SJSA1 (cell line): Measurements from ENCODE around the gene ANKS1B. TPM values are rescaled to one million over a fixed set of nuclear protein-coding genes. Genes with fewer than 3 reads are reported as not detected.
A peak's percentile ranks its signal among the peaks of the same experiment; 100 is the strongest.
"Not testable (repeated sequence)": the region's sequence is repeated elsewhere in the genome, so short reads cannot be mapped to it uniquely, and the experiment has no call there.

ENCODE experiments used
- DNase-seq, 2 experiments: peaks; one replicate each; pipeline ENCODE4 v3.0.0-alpha.2; 2015 to 2020; ENCODE audit warnings: low spot score in 2 of 2, low read depth in 1 of 2
- H3K27ac ChIP-seq: fragments of 250-450 bp; sonication (Bioruptor Pico); 2 replicates; pipeline ENCODE4 v1.5.1; 2020; ENCODE audit warnings: mild to moderate bottlenecking, moderate library complexity
- H3K27me3 ChIP-seq: fragments of 250-450 bp; sonication (Bioruptor Pico); replicated peaks from 2 replicates; pipeline ENCODE4 v1.5.1; 2020; ENCODE audit warnings: mild to moderate bottlenecking, moderate library complexity
- H3K36me3 ChIP-seq: fragments of 250-450 bp; sonication (Bioruptor Pico); 2 replicates; pipeline ENCODE4 v1.5.1; 2020; ENCODE audit warnings: mild to moderate bottlenecking
- H3K4me1 ChIP-seq: fragments of 250-450 bp; sonication (Bioruptor Pico); replicated peaks from 2 replicates; pipeline ENCODE4 v1.6.1; 2021; ENCODE audit warnings: mild to moderate bottlenecking
- H3K4me3 ChIP-seq: fragments of 250-450 bp; sonication (Bioruptor Pico); 2 replicates; pipeline ENCODE4 v1.5.1; 2020; ENCODE audit warnings: mild to moderate bottlenecking
- H3K9me3 ChIP-seq: fragments of 250-450 bp; sonication (Bioruptor Pico); replicated peaks from 2 replicates; pipeline ENCODE4 v1.5.1; 2020; ENCODE audit warnings: mild to moderate bottlenecking
- total RNA-seq: library from RNA; depleted of rRNA; stranded (reverse); fragments of >200 nt; shearing (Covaris generic); gene quantifications from 2 replicates; pipeline ENCODE4 v1.2.3, GENCODE V29; 2014

ANKS1B gene
- total RNA-seq, 1 experiment from 2014 or later, result not detected

- Histone ChIP-seq H3K4me1 (no peaks in the 10 kb centered on the region), H3K36me3 (no peaks in the 10 kb centered on the region), H3K4me3 (no peak overlapping the region), H3K9me3 (no peaks in the 10 kb centered on the region), H3K27ac (no peak overlapping the region), H3K27me3 (no peaks in the 10 kb centered on the region)
- DNase-seq, result no peak
Measured at GRCh38 chr12:99648183-99648582, 336.6 kb downstream of the ANKS1B start.

GRCh38 chr12:99647453-99647852, 337.3 kb downstream of the ANKS1B start, which contains the start of gene GARIN6:
Gene GARIN6 (plus strand): TSS chr12:99647753. CDS start chr12:99648175, 422 bp downstream.
- no peak within 1 kb of the TSS for H3K27ac ChIP-seq
- no peaks in the 10 kb centered on the region for H3K27me3 ChIP-seq
- H3K36me3 ChIP-seq, result no peaks in the 10 kb centered on the region
- H3K4me3 ChIP-seq, result no peak within 1 kb of the TSS
- DNase-seq, result no peak
- no peaks in the 10 kb centered on the region for H3K9me3 ChIP-seq
- H3K4me1 ChIP-seq, result no peaks in the 10 kb centered on the region

- no peaks in the 10 kb centered on the region for H3K4me1 ChIP-seq
- no peak for DNase-seq
- no peak overlapping the region for H3K4me3 ChIP-seq
- no peaks in the 10 kb centered on the region for H3K36me3 ChIP-seq
- H3K27ac ChIP-seq, result no peak overlapping the region
- H3K9me3 ChIP-seq, result no peaks in the 10 kb centered on the region
- no peaks in the 10 kb centered on the region for H3K27me3 ChIP-seq
Measured at GRCh38 chr12:99644629-99645028, 340.1 kb downstream of the ANKS1B start.

GRCh38 chr12:99627459-99627858, 357.3 kb downstream of the ANKS1B start:
- no peak overlapping the region for H3K4me3 ChIP-seq
- no peak for DNase-seq
- H3K27ac ChIP-seq, result no peak overlapping the region
- no peaks in the 10 kb centered on the region for H3K36me3 ChIP-seq
- no peaks in the 10 kb centered on the region for H3K4me1 ChIP-seq
- no peaks in the 10 kb centered on the region for H3K9me3 ChIP-seq
- no peaks in the 10 kb centered on the region for H3K27me3 ChIP-seq

DNA sequence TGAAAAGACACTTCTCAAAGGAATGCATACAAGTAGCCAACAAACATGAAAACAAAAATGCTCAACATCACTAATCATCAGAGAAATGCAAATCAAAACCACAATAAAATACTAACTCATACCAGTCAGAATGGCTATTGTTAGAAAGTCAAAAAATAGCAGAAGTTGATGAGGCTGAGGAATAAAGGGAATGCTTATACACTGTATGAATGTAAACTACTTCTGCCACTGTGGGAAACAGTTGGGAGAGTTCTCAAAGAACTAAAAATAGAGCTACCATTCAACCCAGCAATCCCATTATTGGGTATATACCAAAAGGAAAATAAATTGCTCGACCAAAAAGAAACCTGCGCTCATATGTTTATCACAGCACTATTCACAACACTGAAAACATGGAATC, 360.1 kb downstream of the ANKS1B start:
- not testable (repeated sequence) for H3K27ac ChIP-seq, H3K4me1 ChIP-seq, DNase-seq, H3K36me3 ChIP-seq, H3K9me3 ChIP-seq, H3K27me3 ChIP-seq, H3K4me3 ChIP-seq

DNA sequence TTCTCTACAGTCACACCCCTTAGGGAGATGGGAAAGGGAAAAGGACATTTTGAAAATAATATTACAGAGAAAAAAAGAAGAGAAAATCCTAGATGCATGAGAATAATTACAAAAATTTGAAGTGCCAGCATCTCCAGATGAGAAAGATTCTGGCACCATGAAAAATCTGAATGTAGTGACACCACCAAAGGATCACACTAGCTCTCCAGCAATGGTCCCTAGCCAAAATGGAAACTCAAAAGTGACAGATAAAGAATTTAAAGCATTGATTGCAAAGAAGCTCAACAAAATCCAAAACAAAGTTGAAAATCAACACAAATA, 364.6 kb downstream of the ANKS1B start:
- no peak overlapping the region for H3K4me3 ChIP-seq
- H3K36me3 ChIP-seq, result no peaks in the 10 kb centered on the region
- H3K9me3 ChIP-seq, result no peaks in the 10 kb centered on the region; the same call in 1 of the 2 replicates
- H3K27ac ChIP-seq, result no peak overlapping the region
- H3K4me1 ChIP-seq, result no peaks in the 10 kb centered on the region
- no peaks in the 10 kb centered on the region for H3K27me3 ChIP-seq
- no peak for DNase-seq

DNA sequence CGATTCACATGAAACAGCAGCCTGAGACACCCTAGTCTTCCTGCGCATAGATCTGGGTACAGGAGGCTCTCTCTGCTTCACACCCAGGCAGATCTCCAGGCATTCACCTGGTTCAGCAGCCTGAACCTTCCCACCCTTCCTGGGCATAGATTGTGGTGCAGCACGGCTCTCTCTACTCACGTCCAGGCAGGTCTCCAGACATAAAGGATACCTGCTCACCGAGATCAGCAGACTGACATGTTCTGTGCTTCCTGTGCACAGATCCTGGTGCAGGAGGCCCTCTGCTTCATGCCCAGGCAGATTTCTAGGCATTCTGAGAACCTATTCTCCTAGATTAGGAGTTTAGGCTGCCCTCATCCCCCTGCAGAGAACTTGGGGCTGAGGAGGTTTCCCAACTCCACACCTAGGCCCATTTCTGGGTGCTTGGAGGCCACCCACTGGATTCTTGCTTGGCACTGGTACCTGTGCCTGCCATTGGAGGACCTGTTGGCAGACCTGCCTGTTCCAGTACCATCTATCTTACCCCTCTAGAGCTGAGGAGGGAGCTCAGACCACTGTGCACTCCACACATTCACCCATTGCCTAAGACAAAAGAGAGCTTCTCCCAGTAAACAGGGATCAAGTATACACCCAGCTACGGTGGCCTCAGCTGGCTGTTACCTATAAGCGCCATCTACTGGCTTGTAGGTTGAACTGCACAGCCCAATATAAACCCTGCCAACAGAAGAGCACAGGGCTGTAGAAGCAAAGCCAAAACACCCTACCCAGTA, 365.2 kb downstream of the ANKS1B start:
- H3K4me3 ChIP-seq, result no peak overlapping the region
- no peaks in the 10 kb centered on the region for H3K27me3 ChIP-seq
- DNase-seq, result peak in 1 of 2 experiments; percentile 3
- no peak overlapping the region for H3K27ac ChIP-seq
- no peaks in the 10 kb centered on the region for H3K4me1 ChIP-seq
- no peaks in the 10 kb centered on the region for H3K36me3 ChIP-seq
- H3K9me3 ChIP-seq, result no peaks in the 10 kb centered on the region; the same call in 1 of the 2 replicates

- DNase-seq, result no peak
- no peak overlapping the region for H3K27ac ChIP-seq
- H3K4me1 ChIP-seq, result no peaks in the 10 kb centered on the region
- H3K9me3 ChIP-seq, result no peaks in the 10 kb centered on the region; the same call in 1 of the 2 replicates
- H3K27me3 ChIP-seq, result no peaks in the 10 kb centered on the region
- no peaks in the 10 kb centered on the region for H3K36me3 ChIP-seq
- no peak overlapping the region for H3K4me3 ChIP-seq
Measured at GRCh38 chr12:99618657-99619056, 366.1 kb downstream of the ANKS1B start.

DNA sequence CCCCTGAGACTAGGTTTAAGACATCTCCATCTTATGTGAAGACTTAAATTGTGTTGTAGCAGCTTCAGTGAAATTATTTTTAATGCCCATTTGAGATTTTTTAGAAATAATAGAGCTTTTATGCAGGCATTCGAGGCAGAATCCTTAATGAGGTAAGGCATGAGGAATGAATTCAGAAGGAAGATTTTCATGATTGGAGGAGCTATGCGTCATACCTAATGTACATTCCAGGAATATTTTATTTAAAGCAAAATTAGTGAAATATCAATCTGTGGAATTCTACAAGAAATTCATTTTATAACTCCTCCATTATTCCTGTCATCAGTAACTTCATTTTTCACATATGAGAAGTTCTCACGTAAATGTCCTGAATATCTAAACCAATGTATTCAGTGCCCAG, 373.1 kb downstream of the ANKS1B start:
- Histone ChIP-seq H3K27me3 (no peaks in the 10 kb centered on the region), H3K27ac (no peak overlapping the region), H3K9me3 (no peaks in the 10 kb centered on the region), H3K4me3 (no peak overlapping the region), H3K36me3 (no peaks in the 10 kb centered on the region), H3K4me1 (no peaks in the 10 kb centered on the region)
- DNase-seq, result no peak

GRCh38 chr12:99611117-99611516, 373.6 kb downstream of the ANKS1B start:
- Histone ChIP-seq H3K27me3 (no peaks in the 10 kb centered on the region), H3K27ac (no peak overlapping the region), H3K9me3 (no peaks in the 10 kb centered on the region), H3K4me1 (no peaks in the 10 kb centered on the region), H3K36me3 (no peaks in the 10 kb centered on the region), H3K4me3 (no peak overlapping the region)
- DNase-seq, result no peak

DNA sequence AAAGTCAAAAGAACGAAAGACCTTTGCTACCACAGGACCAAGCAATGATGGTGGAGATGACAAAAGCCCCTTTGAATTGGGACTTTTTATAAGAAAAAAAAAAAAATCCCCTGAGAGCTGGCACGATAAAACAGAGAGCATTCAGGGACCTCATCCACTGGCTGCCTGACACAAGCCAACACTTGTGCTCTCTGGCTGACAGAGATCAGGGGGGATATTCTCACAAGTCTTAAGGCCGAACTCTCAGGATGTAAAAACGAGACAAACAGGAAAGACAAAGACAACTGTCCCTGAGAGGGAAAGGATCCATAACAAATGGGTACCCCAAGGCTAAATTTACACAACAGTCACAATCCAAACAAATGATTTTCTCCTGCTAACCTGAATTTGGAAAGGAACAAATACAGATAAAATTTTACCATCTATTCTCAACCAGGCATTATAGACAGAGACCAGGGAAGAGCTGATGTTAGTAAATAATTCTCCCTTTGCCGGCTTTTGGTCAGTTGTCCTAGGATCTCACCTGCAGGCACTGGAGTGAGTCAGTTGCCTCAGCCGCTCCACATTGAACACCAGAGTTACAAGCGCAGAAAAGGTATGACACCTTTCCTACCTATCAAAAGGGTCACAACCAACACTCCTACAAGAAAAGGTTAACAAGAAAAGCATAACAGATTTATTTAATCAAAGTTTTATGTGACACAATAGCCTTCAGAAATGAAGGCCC, 375.1 kb downstream of the ANKS1B start:
- H3K27ac ChIP-seq, result no peak overlapping the region
- no peaks in the 10 kb centered on the region for H3K36me3 ChIP-seq
- no peaks in the 10 kb centered on the region for H3K27me3 ChIP-seq
- no peaks in the 10 kb centered on the region for H3K9me3 ChIP-seq
- H3K4me3 ChIP-seq, result no peak overlapping the region
- no peaks in the 10 kb centered on the region for H3K4me1 ChIP-seq
- DNase-seq, result no peak

GRCh38 chr12:99600388-99600787, 384.3 kb downstream of the ANKS1B start:
- DNase-seq, result no peak
- Histone ChIP-seq H3K36me3 (no peaks in the 10 kb centered on the region), H3K27me3 (no peaks in the 10 kb centered on the region), H3K4me1 (no peaks in the 10 kb centered on the region), H3K4me3 (no peak overlapping the region), H3K9me3 (no peaks in the 10 kb centered on the region), H3K27ac (no peak overlapping the region)

DNA sequence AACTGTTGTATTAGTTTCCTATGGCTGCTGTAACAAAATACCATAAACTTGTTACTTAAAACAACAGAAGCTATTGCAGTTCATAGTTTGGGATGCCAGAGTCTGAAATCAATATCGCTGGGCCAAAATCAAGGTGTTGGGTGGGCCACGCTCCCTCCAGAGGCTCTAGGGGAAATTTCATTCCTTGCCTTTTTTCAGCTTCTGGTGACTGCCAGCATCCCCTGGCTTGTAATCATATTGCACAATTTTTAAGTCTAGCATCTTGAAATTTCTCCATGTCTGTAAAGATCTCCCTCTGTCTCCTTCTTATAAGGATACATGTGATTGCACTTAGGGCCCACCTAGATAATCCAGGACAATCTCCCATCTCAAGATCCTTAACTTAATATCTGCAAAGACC, 386.0 kb downstream of the ANKS1B start:
- Histone ChIP-seq H3K4me1 (no peaks in the 10 kb centered on the region), H3K36me3 (no peaks in the 10 kb centered on the region), H3K27me3 (no peaks in the 10 kb centered on the region), H3K4me3 (no peak overlapping the region), H3K27ac (no peak overlapping the region), H3K9me3 (no peaks in the 10 kb centered on the region)
- DNase-seq, result no peak

- H3K36me3 ChIP-seq, result no peaks in the 10 kb centered on the region
- H3K9me3 ChIP-seq, result no peaks in the 10 kb centered on the region
- no peaks in the 10 kb centered on the region for H3K4me1 ChIP-seq
- DNase-seq, result no peak
- H3K27ac ChIP-seq, result no peak overlapping the region
- H3K27me3 ChIP-seq, result no peaks in the 10 kb centered on the region
- H3K4me3 ChIP-seq, result no peak overlapping the region
Measured at GRCh38 chr12:99596762-99597161, 388.0 kb downstream of the ANKS1B start.
